Measurements from ENCODE around the gene UBLCP1. TPM values are rescaled to one million over a fixed set of nuclear protein-coding genes. Genes with fewer than 3 reads are reported as not detected.
"Not testable (repeated sequence)": the region's sequence is repeated elsewhere in the genome, so short reads cannot be mapped to it uniquely, and the experiment has no call there.

The UBLCP1 gene
- total and polyA plus RNA-seq, 2 donors from 2014 or later, result 17.1 to 25.1 TPM

GRCh38 chr5:159258361-159258760 is 4.7 kb upstream of the UBLCP1 start:
- FAIRE-seq, result no peak
- Histone ChIP-seq H3K27me3 (ENCODE audit: control insufficient read depth, insufficient read depth, low read length) (peaks cover 2% of the 10 kb centered on the region), H3K36me3 (ENCODE audit: control insufficient read depth in 2 of 3, insufficient read depth in 3 of 3, low read length in 3 of 3) (no peaks in the 10 kb centered on the region), H3K4me3 (ENCODE audit: low read length in 3 of 3) (no peak overlapping the region), H3K4me1 (ENCODE audit: control insufficient read depth in 2 of 3, insufficient read depth in 2 of 3, low read depth in 1 of 3, low read length in 3 of 3) (peaks cover 0 to 3% (median 0%) of the 10 kb centered on the region in 3 donors), H3K27ac (ENCODE audit: low read depth in 2 of 2, low read length in 2 of 2) (no peak overlapping the region), H3K9me3 (ENCODE audit: control insufficient read depth in 2 of 3, insufficient read depth in 1 of 3, low read length in 3 of 3) (no peaks in the 10 kb centered on the region), H3K9ac (ENCODE audit: low read length in 3 of 3) (no peak overlapping the region)
- intact Hi-C loops (cut with DNase I), result no loop called here
- no peak for TF ChIP-seq CTCF (IDR thresholded peaks at IDR 0.05; ENCODE audit: borderline replicate concordance, extremely low read depth, insufficient read depth)
- no peak for DNase-seq

- H3K36me3 ChIP-seq (ENCODE audit: control insufficient read depth in 2 of 3, insufficient read depth in 3 of 3, low read length in 3 of 3); H3K27ac ChIP-seq (ENCODE audit: low read depth in 2 of 2, low read length in 2 of 2); H3K4me1 ChIP-seq (ENCODE audit: control insufficient read depth in 2 of 3, insufficient read depth in 2 of 3, low read depth in 1 of 3, low read length in 3 of 3); FAIRE-seq; H3K9me3 ChIP-seq (ENCODE audit: control insufficient read depth in 2 of 3, insufficient read depth in 1 of 3, low read length in 3 of 3); DNase-seq; H3K9ac ChIP-seq (ENCODE audit: low read length in 3 of 3); H3K4me3 ChIP-seq (ENCODE audit: low read length in 3 of 3); H3K27me3 ChIP-seq (ENCODE audit: control insufficient read depth, insufficient read depth, low read length): not testable (repeated sequence)
- intact Hi-C loops (cut with DNase I), result loop anchor here (10.0 kb wide), 1 partner anchor 105 kb away; no protein-coding TSS in a partner anchor
Measured at GRCh38 chr5:159260212-159260611, 2.9 kb upstream of the UBLCP1 start.

- intact Hi-C loops (cut with DNase I), result loop anchor here (10.0 kb wide), 1 partner anchor 108 kb away; no protein-coding TSS in a partner anchor
- FAIRE-seq (no peak), DNase-seq (peak in 1 of 5 donors; percentile 26)
Measured at GRCh38 chr5:159262472-159262858, 625 bp upstream of the UBLCP1 start.

GRCh38 chr5:159263569-159263905 is 447 bp downstream of the UBLCP1 start:
- no peaks in the 10 kb centered on the region for H3K36me3 ChIP-seq (ENCODE audit: control insufficient read depth in 2 of 3, insufficient read depth in 3 of 3, low read length in 3 of 3)
- H3K27me3 ChIP-seq (ENCODE audit: control insufficient read depth, insufficient read depth, low read length), result no peaks in the 10 kb centered on the region
- peak overlapping the region; percentile 87 to 98 (median 91) for H3K9ac ChIP-seq (ENCODE audit: low read length in 3 of 3)
- no peak for TF ChIP-seq CTCF (IDR thresholded peaks at IDR 0.05; ENCODE audit: borderline replicate concordance, extremely low read depth, insufficient read depth)
- intact Hi-C loops (cut with DNase I), result loop anchor here (10.0 kb wide), 1 partner anchor 109 kb away; no protein-coding TSS in a partner anchor
- peak overlapping the region; percentile 83 to 100 (median 90) for H3K4me3 ChIP-seq (ENCODE audit: low read length in 3 of 3)
- peak overlapping the region; percentile 88 to 89 for H3K27ac ChIP-seq (ENCODE audit: low read depth in 2 of 2, low read length in 2 of 2)
- H3K4me1 ChIP-seq (ENCODE audit: control insufficient read depth in 2 of 3, insufficient read depth in 2 of 3, low read depth in 1 of 3, low read length in 3 of 3), result peaks cover 0 to 8% (median 0%) of the 10 kb centered on the region in 3 donors
- no peak for DNase-seq
- FAIRE-seq, result no peak
- no peaks in the 10 kb centered on the region for H3K9me3 ChIP-seq (ENCODE audit: control insufficient read depth in 2 of 3, insufficient read depth in 1 of 3, low read length in 3 of 3)

More at GRCh38 chr5:159262472-159262858, 625 bp upstream of the UBLCP1 start:
- peak overlapping the region; percentile 88 to 89 for H3K27ac ChIP-seq (ENCODE audit: low read depth in 2 of 2, low read length in 2 of 2)
- peak overlapping the region; percentile 3 to 98 (median 91) for H3K9ac ChIP-seq (ENCODE audit: low read length in 3 of 3)
- H3K9me3 ChIP-seq (ENCODE audit: control insufficient read depth in 2 of 3, insufficient read depth in 1 of 3, low read length in 3 of 3), result no peaks in the 10 kb centered on the region
- TF ChIP-seq CTCF (IDR thresholded peaks at IDR 0.05; ENCODE audit: borderline replicate concordance, extremely low read depth, insufficient read depth), result no peak
- H3K27me3 ChIP-seq (ENCODE audit: control insufficient read depth, insufficient read depth, low read length), result peaks cover 2% of the 10 kb centered on the region
- H3K4me3 ChIP-seq (ENCODE audit: low read length in 3 of 3), result peak overlapping the region; percentile 83 to 100 (median 90)
- H3K4me1 ChIP-seq (ENCODE audit: control insufficient read depth in 2 of 3, insufficient read depth in 2 of 3, low read depth in 1 of 3, low read length in 3 of 3), result peaks cover 0 to 8% (median 0%) of the 10 kb centered on the region in 3 donors
- no peaks in the 10 kb centered on the region for H3K36me3 ChIP-seq (ENCODE audit: control insufficient read depth in 2 of 3, insufficient read depth in 3 of 3, low read length in 3 of 3)

GRCh38 chr5:159266764-159267163 is 3.7 kb downstream of the UBLCP1 start:
- FAIRE-seq; H3K9ac ChIP-seq (ENCODE audit: low read length in 3 of 3); H3K4me3 ChIP-seq (ENCODE audit: low read length in 3 of 3); DNase-seq; H3K36me3 ChIP-seq (ENCODE audit: control insufficient read depth in 2 of 3, insufficient read depth in 3 of 3, low read length in 3 of 3); H3K27ac ChIP-seq (ENCODE audit: low read depth in 2 of 2, low read length in 2 of 2); H3K9me3 ChIP-seq (ENCODE audit: control insufficient read depth in 2 of 3, insufficient read depth in 1 of 3, low read length in 3 of 3); H3K4me1 ChIP-seq (ENCODE audit: control insufficient read depth in 2 of 3, insufficient read depth in 2 of 3, low read depth in 1 of 3, low read length in 3 of 3); H3K27me3 ChIP-seq (ENCODE audit: control insufficient read depth, insufficient read depth, low read length): not testable (repeated sequence)
- intact Hi-C loops (cut with DNase I), result loop anchor here (10.0 kb wide), 1 partner anchor 112 kb away; no protein-coding TSS in a partner anchor
